NCI-H128 (cell line): ENCODE data around the gene CEP20.
A peak's percentile ranks its signal among the peaks of the same experiment; 100 is the strongest.
"Not testable (repeated sequence)": the region's sequence is repeated elsewhere in the genome, so short reads cannot be mapped to it uniquely, and the experiment has no call there.

Experiments
- DNase-seq: peaks from one replicate; lab custom pipeline; 2025; ENCODE audit not compliant: unreplicated experiment; lab: John Stamatoyannopoulos, UW

The CEP20 gene, protein sequence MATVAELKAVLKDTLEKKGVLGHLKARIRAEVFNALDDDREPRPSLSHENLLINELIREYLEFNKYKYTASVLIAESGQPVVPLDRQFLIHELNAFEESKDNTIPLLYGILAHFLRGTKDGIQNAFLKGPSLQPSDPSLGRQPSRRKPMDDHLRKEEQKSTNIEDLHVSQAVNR

DNA sequence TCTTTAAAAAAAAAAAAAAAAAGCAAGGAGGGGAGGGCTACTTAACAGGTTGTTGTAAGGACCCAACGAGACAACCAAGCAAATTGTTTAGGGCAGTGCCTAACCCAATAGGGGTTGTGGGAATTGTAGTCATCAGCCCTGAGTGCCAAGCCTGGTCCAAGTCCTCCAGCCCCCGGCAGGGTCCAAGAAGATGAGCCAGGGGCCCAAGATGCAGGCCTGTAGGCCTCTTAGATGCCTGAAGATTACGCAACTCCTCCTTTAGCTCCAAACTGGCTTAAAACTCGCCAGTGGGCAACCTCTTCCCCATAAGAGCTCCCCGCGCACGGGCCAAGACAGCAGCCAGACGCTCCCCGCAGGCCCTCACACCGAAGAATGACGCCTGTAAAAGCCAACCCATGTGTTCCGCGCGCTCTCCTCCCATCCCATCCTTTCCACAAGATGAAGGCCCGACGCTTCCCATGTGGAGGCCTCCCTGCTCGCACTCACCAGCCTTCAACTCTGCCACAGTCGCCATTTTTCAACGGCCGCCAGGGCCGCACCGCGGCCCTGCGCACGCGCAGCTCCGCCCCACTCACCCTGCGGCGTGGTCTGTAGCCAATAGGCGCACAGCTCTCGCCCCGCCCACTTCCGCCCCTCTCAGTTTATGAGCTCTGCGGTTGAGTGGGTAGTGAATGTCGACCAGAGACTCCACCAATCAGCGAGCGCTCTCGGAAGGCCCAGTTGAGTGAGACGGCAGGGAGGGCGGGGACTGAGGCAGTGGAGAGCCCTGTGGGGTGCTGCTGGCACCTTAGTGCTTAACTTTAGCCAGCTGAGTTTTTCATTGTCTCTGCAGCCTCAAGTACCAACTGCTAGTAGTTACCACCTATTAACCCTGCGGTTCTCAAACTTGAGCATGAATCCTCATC, at the start of gene CEP20:
Gene CEP20, minus strand, starts transcription at position 532 of the 905 bp plus-strand sequence. Its CDS starts 18 bp downstream, at position 514.
- DNase-seq: peak; percentile 96

DNA sequence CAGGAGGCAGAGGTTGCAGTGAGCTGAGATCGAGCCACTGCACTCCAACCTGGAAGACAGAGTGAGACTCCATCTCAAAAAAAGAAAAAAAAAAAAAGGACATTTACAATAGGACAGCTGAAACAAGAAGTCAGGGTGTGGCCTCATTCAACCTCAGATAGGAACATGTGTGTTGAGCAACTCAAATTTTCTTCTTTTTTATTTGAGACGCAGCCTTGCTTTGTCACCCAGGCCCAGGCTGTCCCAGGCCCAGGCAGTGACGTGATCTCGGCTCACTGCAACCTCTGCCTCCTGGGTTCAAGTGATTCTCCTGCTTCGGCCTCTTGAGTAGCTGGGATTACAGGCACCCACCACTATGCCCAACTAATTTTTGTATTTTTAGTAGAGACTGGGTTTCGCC, 48.4 kb upstream of the CEP20 start:
- not testable (repeated sequence) for DNase-seq

DNA sequence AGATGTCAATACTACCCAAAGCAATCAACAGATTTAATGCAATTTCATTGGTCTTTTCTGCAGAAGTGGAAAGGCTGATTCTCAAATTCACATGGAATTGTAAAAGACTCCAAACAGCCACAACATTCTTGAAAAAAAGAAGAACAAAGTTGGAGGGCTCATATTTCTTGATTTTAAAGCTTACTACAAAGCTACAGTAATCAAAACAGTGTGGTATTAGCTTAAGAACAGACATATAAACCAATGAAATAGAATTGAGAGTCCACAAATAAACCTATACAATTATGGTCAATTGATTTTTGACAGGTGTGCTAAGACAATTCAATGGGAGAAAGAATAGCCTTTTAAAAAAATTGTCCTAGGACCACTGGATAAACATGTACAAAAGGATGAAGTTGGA, 46.6 kb upstream of the CEP20 start:
- DNase-seq: no peak

DNA sequence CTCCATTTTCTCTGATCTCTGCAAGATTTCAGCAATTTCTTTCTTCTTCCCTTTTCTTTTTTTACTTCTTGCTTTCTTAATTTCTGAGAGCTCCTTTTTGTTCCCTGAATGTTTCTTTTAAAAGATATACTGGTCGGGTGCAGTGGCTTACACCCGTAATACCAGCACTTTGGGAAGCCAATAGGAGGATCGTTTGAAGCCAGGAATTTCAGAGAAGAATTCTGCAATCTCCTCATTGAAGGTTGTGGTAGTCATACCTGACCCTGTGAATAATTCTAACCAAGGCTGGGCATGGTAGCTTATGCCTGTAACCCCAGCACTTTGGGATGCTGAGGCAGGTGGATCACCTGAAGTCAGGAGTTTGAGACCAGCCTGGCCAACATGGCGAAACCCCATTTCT, 45.4 kb upstream of the CEP20 start:
- no peak for DNase-seq

DNA sequence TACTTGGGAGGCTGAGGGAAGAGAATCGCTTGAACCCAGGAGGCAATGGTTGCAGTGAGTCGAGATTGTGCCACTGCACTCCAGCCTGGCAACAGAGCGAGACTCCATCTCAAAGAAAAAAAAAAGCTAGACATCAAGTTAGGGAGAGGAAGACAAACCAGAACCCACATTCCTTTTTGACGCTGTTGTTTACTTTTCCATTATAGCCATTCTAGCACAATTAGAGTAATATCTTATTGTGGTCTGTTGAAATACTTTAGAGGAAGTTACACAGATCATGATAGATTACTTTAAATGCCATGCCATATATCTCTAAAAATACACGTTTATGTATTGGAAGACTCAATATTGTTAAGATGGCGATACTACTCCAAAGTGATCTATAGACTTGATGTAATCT, 44.5 kb upstream of the CEP20 start:
- no peak for DNase-seq

DNA sequence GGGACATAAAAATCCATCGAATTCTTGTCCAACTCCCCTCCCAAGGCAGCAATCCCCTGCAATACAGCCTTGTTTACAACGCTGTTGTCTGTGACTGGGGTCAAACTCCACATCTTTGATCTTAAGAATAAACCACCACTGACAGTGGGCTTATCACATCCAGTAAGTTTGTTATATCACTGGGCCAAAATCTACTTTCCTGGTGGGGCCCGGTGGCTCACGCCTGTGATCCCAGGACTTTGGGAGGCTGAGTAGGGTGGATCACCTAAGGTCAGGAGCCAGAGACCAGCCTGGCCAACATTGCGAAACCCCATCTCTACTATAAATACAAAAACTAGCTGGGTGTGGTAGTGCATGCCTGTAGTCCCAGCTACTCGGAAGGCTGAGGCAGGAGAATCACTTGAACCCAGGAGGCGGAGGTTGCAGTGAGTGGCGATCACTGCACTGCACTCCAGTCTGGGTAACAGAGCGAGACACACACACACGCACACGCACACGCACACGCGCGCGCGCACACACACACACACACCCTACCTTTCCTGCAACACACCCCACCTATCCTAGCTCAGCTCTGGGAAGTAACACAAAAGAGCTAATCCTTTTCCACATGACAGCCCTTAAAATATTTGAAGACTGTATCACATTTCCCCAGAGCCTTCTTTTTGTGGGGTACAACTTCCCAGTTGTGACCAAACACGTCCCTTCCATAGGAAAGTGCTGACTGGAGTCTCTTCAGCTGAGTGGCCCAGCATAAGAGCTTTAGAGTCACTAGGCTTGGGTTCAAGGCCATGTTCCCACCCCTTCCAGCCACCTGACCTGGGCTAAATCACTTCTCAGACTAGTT, 40.1 kb upstream of the CEP20 start:
- no peak for DNase-seq

DNA sequence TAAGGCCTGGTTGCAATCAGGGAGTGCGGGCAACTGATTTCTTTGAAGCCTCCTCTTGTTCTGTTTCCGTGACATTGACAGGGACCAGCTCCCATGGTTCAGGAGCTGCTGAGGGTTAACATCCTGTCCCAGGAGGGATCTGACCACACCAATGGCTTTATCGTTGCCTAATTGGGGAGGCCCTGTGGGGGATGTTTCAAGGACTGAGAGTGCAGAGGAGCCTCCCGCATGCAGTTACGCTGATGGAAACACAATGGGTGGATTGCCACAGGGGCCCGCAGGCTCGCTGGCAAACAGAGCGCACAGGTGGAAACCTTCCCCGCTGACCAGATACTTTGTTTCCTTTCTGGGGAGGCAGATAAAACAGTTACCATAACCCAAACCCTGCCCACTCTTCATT, 37.2 kb upstream of the CEP20 start:
- no peak for DNase-seq

DNA sequence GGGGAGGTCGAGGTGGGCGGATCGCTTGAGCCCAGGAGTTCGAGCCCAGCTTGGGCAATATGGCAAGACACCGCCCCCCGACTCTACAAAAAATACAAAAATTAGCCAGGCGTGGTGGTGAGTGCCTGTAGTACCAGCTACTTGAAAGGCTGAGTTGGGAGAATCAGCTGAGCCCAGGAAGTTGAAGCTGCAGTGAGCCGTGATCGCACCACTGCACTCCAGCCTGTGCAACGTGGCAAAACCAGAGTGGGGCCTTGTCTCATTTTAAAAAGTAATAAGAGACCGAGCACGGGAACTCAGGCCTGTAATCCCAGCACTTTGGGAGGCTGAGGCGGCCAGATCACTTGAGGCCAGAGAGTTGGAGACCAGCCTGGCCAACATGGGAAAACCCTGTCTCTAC, 36.6 kb upstream of the CEP20 start:
- DNase-seq: no peak

DNA sequence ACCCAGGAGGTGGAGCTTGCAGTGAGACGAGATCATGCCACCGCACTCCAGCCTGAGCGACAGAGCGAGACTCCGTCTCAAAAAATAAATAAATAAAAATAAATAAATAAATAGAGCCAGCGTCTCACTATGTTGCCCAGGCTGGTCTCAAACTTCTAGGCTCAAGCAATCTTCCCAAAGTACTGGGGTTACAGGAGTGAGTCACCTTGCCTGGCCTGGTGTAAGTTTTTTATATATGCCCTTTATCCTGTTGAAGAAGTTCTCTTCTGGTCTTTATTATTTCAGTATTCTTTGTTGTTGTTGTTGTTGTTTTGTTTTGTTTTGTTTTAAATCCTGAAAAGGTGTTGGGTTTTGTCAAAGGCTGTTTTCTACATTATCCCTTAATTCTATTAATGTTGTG, 30.9 kb upstream of the CEP20 start:
- no peak for DNase-seq

DNA sequence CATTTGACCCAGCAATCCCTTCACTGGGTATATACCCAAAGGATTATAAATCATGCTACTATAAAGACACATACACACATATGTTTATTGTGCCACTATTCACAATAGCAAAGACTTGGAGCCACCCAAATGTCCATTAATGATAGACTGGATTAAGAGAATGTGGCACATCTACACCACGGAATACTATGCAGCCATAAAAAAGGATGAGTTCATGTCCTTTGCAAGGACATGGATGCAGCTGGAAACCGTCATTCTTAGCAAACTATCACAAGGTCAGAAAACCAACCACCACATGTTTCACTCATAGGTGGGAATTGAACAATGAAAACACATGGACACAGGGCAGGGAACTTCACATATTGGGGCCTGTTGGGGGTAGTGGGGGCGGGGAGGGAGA, 29.9 kb upstream of the CEP20 start:
- DNase-seq: not testable (repeated sequence)

DNA sequence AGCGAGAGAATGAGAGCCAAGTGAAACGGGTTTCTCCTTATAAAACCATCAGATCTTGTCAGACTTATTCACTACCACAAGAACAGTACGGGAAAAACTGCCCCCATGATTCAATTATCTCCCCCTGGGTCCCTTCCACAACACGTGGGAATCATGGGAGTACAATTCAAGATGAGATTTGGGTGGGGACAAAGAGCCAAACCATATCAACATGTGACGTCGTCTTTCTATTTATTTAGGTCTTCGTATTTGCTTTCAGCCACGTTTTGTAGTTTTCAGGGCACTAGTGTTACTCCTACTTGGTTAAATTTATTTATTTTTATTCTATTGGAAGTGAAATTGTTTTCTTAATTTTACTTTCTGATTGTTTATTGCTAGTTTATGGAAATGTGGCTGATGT, 27.9 kb upstream of the CEP20 start:
- no peak for DNase-seq

DNA sequence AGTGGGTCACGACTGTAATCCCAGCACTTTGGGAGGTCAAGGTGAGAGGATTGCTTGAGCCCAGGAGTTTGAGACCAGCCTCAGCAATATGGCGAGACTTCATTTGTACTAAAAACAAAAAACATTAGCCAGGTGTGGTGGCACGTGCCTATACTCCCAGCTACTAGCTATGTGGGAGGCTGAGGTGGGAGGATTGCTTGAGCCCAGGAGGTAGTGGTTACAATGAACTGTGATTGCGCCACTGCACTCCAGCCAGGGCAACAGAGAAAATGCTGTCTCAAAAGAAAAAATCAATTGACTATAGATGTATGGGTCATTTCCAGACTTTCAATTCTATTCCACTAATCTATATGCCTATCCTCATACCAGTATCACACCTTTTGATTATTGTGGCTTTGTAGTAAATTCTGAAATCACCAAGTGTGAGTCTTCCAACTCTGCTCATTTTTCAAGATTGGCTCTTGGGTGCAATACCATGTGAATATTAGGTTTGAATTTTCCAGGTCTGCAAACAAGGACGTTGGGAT, 27.2 kb upstream of the CEP20 start:
- no peak for DNase-seq

DNA sequence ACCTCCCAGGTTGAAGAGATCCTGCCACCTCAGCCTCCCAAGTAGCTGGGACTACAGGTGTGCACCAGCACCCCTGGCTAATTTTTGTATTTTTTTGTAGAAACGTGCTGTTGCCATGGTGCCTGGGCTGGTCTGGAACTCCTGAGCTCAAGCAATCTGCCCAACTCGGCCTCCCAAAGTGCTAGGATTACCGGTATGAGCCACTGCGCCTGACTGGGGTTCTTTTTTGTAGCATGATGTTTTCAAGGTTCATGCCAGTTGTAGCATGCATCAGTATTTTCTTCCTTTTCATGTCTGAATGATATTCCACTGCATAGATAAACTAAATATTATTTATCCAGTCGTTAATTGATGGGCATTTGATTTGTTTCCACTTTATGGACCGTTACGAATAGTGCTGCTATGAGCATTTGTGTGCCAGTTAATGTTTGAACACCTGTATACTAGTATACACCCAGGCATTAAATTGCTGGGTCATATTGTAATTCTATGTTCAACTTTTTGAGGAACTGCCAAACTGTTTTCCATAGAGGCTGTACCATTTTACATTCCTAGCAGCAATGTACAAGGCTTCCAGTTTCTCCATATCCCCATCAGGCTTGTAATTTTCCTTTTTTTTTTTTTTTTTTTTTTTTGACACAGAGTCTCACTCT, 24.8 kb upstream of the CEP20 start:
- DNase-seq: no peak

DNA sequence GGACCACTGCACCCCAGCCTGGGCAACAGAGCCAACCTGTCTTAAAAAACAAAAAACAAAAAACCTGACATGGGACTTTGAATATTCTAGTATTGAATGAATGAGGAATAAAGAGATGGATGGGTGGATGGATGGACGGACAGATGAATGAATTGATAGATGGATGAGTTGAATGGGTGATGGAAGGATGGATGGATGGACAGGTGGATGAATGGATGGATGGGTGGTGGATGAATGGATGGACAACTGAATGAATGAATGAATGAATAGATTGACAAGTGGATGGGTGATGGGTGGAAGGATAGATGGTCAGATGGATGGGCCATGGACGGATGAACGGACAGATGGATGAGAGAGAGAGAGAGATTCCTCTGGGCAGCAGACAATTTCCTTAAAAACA, 22.8 kb upstream of the CEP20 start:
- no peak for DNase-seq

DNA sequence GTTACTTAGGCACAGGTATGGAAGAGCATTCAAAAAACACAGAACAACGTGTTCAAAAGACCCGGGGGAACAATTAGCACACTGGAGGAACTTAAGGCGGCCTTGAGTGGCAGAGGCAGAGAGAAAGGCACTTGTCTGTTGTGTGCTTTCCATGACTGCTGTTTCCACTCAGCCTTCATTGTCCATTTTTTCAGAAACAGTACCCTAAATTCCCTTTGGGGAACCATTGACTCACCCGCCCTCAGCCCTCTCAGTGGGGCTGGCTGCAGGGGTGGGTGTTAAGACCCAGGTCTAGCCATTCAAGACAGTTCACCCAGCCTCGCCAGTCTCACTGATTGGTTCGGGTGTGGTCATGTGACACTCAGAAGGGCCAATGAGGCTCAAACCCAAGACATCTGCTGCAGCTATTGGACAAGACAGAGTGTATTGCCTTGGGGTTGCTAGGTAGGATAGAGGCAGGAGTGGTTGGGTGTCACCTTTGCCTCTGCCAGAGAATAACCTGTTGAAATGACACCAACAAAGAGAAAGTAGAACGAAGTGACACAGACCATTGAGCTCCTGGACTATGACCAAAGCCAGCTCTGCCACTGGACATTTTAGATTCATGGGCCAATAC, 19.6 kb upstream of the CEP20 start:
- DNase-seq: peak; percentile 25

DNA sequence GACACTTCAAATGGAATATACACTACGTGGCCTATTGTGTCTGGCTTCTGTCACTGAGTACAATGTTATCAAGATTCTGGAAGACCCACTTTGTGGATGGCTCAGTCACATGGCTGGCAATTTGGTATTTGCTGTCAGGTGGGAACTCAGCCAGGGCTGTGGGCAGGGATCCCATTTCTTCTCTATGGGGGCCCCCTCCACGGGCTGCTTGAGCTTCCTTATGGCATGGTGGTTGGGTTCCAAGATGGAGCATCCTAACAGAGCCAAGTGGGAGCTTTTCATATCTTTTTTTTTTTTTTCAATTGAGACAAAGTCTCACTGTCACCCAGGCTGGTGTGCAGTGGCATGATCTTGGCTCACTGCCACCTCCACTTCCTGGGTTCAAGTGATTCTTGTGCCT, 18.0 kb upstream of the CEP20 start:
- no peak for DNase-seq

DNA sequence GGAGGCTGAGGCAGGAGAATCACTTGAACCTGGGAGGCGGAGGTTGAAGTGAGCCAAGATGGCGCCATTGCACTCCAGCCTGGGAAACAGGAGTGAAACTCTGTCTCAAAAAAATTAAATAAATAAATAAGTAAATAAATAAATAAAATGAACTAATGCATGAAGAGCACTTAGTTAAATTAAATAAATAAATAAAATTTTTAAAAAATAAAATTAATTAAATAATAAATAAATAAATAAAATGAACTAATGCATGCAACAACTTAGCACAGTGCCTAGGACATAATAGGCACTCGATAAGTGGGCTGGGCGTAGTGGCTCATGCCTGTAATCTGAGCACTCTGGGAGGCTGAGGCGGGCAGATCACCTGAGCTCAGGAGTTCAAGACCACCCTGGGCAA, 15.6 kb upstream of the CEP20 start:
- DNase-seq: no peak

DNA sequence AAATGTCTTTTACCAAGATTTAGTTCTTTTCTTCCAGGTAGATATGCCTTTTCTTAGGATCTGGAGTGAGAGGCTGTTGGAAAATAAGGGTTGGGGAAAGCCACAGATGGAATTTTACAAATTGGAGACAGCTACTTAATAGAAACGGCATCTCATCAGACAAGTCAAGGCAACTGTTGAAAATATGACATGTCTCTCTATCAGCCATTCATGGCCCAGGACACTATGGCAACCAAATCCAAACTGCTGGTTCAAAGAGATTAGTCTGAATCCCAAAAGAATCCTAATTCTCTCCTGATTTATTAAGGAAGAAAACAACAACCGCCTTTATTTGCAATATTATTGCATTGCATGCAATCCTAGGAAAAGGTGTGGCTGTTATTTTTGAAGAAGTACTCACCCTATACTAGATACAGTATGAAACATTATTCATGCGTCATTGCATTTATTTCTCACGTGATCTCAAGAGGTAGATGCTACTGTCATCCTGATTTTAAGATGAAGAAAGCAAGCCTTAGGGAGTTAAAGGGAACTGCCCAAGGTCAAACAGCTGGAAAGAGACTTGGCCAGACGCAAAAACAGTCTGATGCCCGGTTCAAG, 12.6 kb upstream of the CEP20 start:
- no peak for DNase-seq

DNA sequence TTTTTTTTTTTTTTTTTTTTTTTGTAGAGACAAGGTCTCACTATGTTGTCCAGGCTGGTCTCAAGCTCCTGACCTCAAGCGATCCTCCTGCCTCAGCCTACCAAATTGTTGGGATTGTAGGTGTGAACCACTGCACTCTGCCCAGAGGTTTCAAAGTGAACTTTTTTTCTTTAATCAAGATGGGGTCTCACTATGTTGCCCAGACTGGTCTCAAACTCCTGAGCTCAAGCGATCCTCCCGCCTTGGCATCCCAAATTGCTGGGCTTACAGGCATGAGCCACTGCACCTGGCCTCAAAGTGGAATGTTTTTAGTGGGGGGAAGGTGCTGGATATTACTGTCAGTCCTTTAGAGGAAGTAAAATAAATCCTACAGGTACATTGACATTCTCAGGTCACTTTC, 12.0 kb upstream of the CEP20 start:
- DNase-seq: no peak

DNA sequence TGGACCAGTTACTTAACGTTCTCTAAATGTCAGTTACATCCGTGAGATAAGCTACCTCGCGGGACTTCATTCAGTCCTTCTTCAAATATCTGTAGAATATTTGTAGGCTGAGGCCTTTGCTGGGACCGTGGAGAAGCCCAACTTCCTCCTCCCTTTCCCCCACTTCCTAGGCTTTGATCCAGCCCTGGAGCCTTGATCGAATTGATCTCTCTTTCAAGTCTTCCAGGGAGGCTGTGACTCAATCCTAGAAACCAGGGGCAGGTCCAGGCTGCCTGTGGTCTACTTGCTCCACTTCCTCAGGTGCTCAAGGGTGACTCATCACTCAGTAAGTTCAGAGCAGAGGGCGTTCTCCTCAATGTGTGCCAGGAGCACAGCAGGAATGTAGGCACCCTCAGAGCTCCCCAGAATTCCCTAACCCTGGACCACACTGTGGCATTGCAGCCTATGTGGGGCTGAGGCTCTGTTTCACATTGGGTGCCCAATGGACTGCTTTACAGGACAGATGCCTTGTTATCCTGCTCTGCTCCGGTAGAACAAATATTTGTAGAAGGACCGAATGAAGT, 11.2 kb upstream of the CEP20 start:
- DNase-seq: no peak
